PC-3 (cell line): ENCODE results near the gene SEC61G. TPM values are rescaled to one million over a fixed set of nuclear protein-coding genes. Genes with fewer than 3 reads are reported as not detected.
A peak's percentile ranks its signal among the peaks of the same experiment; 100 is the strongest.

Experiments
- ATAC-seq: fragments of 200-7000 bp; cut with Tn5 transposase; 2 replicates; pipeline ENCODE4 v1.9.1; 2020; ENCODE audit warnings: mild to moderate bottlenecking, moderate library complexity
- BruUV-seq: library from RNA; stranded (reverse); fragments of 400-500 nt; replicated peaks from 2 replicates; lab custom pipeline; 2021; lab: Mats Ljungman, UMichigan
- CTCF ChIA-PET: fragments of 300-600 bp; sonication (Branson Sonifier 250); formaldehyde crosslinking; loops from one replicate; lab custom pipeline; 2022; ENCODE audit warnings: antibody characterized with exemption; lab: Charles Lee
- POLR2A ChIA-PET: fragments of 300-600 bp; sonication (Branson Sonifier 250); formaldehyde crosslinking; loops from one replicate; lab custom pipeline; 2022; ENCODE audit warnings: antibody characterized with exemption; ENCODE audit not compliant: unreplicated experiment; lab: Charles Lee
- DNase-seq: peaks from one replicate; pipeline ENCODE4 v3.0.0-alpha.2; 2015
- H2AFZ ChIP-seq: fragments of 300-600 bp; sonication (generic); 2 replicates; pipeline ENCODE4 v1.6.0; 2016; ENCODE audit warnings: antibody characterized with exemption, low read length
- H3F3A ChIP-seq: fragments of 300-600 bp; sonication (generic); one replicate; pipeline ENCODE4 v1.6.0; 2017; ENCODE audit warnings: antibody characterized with exemption, low read length, control low read depth, mild to moderate bottlenecking; ENCODE audit not compliant: unreplicated experiment
- H3K27ac ChIP-seq: fragments of 300-600 bp; sonication (generic); 2 replicates; pipeline ENCODE4 v1.5.1; 2016; ENCODE audit warnings: mild to moderate bottlenecking, low read length
- H3K27me3 ChIP-seq: fragments of 300-600 bp; sonication (generic); 2 replicates; pipeline ENCODE4 v1.6.1; 2016; ENCODE audit warnings: low read length, mixed read lengths
- H3K36me3 ChIP-seq: fragments of 300-600 bp; sonication (generic); 2 replicates; pipeline ENCODE4 v1.6.1; 2016; ENCODE audit warnings: low read depth, mixed run types, low read length, mixed read lengths
- H3K4me1 ChIP-seq: fragments of 300-600 bp; sonication (generic); 2 replicates; pipeline ENCODE4 v1.5.1; 2016; ENCODE audit warnings: low read length; ENCODE audit not compliant: insufficient read depth
- H3K4me2 ChIP-seq: fragments of 300-600 bp; sonication (generic); 2 replicates; pipeline ENCODE4 v1.6.0; 2016; ENCODE audit warnings: low read length
- H3K4me3 ChIP-seq: fragments of 300-600 bp; sonication (generic); 2 replicates; pipeline ENCODE4 v1.5.1; 2016; ENCODE audit warnings: mild to moderate bottlenecking, low read length, mixed read lengths
- H3K79me2 ChIP-seq: fragments of 300-600 bp; sonication (generic); 2 replicates; pipeline ENCODE4 v1.6.1; 2017; ENCODE audit warnings: low read length, mixed read lengths
- H3K9ac ChIP-seq: fragments of 300-600 bp; sonication (generic); 2 replicates; pipeline ENCODE4 v1.6.0; 2016; ENCODE audit warnings: mild to moderate bottlenecking, low read length
- H3K9me2 ChIP-seq: fragments of 300-600 bp; sonication (generic); replicated peaks from 2 replicates; pipeline ENCODE4 v1.6.1; 2016; ENCODE audit warnings: mixed run types, low read length, mixed read lengths
- H3K9me3 ChIP-seq: fragments of 300-600 bp; sonication (generic); 2 replicates; pipeline ENCODE4 v1.6.1; 2016; ENCODE audit warnings: low read length, mixed read lengths
- H4K20me1 ChIP-seq: fragments of 300-600 bp; sonication (generic); 2 replicates; pipeline ENCODE4 v1.6.1; 2016; ENCODE audit warnings: low read length, mixed read lengths
- EZH2 ChIP-seq: fragments of 300-600 bp; sonication (generic); IDR thresholded peaks from one replicate; pipeline ENCODE4 v1.6.1; 2017; ENCODE audit warnings: antibody characterized with exemption, mild to moderate bottlenecking, low read length; ENCODE audit not compliant: unreplicated experiment
- EZH2phosphoT487 ChIP-seq: fragments of 300-600 bp; sonication (generic); IDR thresholded peaks from 2 replicates; pipeline ENCODE4 v1.6.1; 2018; ENCODE audit warnings: mild to moderate bottlenecking, antibody characterized with exemption, low read length, borderline replicate concordance
- intact Hi-C: fragments of 100-400 bp; cut with micrococcal nuclease; formaldehyde crosslinking; loops from 2 replicates; pipeline ENCODE4 v1.9.0; 2023
- total RNA-seq: library from RNA; depleted of rRNA; stranded (reverse); fragments of >200 nt; gene quantifications from 2 replicates; pipeline ENCODE4 v1.2.3, GENCODE V29; 2014
- TF ChIP-seq, protein P1 (sequence below): fragments of 300-600 bp; sonication (generic); conservative IDR thresholded peaks from 2 replicates; pipeline ENCODE4 v1.5.1; 2017; ENCODE audit warnings: antibody characterized with exemption, low read depth, mild to moderate bottlenecking, low read length

The SEC61G gene
- total RNA-seq, 1 experiment from 2014 or later: 177 TPM

GRCh38 chr7:54711900-54712595 is 47.0 kb downstream of the SEC61G start:
- intact Hi-C loops: no loop called here
- Histone ChIP-seq H3K9me2 (no peaks in the 10 kb centered on the region), H3F3A (no peaks in the 10 kb centered on the region), H3K4me3 (no peak overlapping the region), H3K27ac (no peak overlapping the region), H3K4me2 (no peak overlapping the region), H3K9me3 (no peaks in the 10 kb centered on the region), H3K79me2 (no peaks in the 10 kb centered on the region), H3K36me3 (no peaks in the 10 kb centered on the region), H3K4me1 (no peaks in the 10 kb centered on the region), H2AFZ (no peak overlapping the region), H3K27me3 (peaks cover 16% of the 10 kb centered on the region; the same call in 1 of the 2 replicates), H3K9ac (no peak overlapping the region), H4K20me1 (no peaks in the 10 kb centered on the region)
- TF ChIP-seq, protein P1, sequence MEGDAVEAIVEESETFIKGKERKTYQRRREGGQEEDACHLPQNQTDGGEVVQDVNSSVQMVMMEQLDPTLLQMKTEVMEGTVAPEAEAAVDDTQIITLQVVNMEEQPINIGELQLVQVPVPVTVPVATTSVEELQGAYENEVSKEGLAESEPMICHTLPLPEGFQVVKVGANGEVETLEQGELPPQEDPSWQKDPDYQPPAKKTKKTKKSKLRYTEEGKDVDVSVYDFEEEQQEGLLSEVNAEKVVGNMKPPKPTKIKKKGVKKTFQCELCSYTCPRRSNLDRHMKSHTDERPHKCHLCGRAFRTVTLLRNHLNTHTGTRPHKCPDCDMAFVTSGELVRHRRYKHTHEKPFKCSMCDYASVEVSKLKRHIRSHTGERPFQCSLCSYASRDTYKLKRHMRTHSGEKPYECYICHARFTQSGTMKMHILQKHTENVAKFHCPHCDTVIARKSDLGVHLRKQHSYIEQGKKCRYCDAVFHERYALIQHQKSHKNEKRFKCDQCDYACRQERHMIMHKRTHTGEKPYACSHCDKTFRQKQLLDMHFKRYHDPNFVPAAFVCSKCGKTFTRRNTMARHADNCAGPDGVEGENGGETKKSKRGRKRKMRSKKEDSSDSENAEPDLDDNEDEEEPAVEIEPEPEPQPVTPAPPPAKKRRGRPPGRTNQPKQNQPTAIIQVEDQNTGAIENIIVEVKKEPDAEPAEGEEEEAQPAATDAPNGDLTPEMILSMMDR: no peak
- no peak for TF ChIP-seq EZH2phosphoT487
- no peak for TF ChIP-seq EZH2
- ChIA-PET CTCF (no interaction called here), POLR2A (no interaction called here)
- DNase-seq (no peak), ATAC-seq (no peak)
- BruUV-seq: no TSS peak

DNA sequence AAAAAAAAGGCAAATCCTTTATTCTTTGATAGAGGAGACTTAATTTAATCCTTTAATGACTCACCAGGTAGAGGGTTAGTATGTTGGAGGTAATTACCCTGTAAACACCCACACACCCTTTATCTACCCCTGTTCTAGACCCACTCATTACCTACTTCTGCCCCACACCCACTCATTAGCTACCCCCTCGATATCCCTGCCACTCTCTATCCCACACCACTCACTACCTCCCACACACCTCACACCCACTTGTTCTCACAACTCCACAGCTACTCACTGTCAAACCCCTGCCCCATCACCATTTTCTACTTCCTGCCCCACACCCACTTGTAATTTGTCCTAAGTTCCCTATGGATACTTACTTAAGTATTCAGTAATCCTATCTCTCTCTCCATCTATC is 49.7 kb downstream of the SEC61G start:
- Histone ChIP-seq H3F3A (no peaks in the 10 kb centered on the region), H3K9me3 (no peaks in the 10 kb centered on the region), H3K4me3 (no peak overlapping the region), H3K27ac (no peak overlapping the region), H3K9me2 (no peaks in the 10 kb centered on the region), H3K4me2 (no peak overlapping the region), H3K27me3 (peaks cover 23% of the 10 kb centered on the region), H3K9ac (no peak overlapping the region), H2AFZ (no peak overlapping the region), H3K4me1 (no peaks in the 10 kb centered on the region), H4K20me1 (no peaks in the 10 kb centered on the region), H3K36me3 (no peaks in the 10 kb centered on the region), H3K79me2 (no peaks in the 10 kb centered on the region)
- intact Hi-C loops: no loop called here
- no peak for ATAC-seq
- CTCF ChIA-PET: no interaction called here
- POLR2A ChIA-PET: no interaction called here
- TF ChIP-seq, protein P1: no peak
- TF ChIP-seq EZH2: no peak
- no peak for TF ChIP-seq EZH2phosphoT487
- no TSS peak for BruUV-seq
- no peak for DNase-seq

DNA sequence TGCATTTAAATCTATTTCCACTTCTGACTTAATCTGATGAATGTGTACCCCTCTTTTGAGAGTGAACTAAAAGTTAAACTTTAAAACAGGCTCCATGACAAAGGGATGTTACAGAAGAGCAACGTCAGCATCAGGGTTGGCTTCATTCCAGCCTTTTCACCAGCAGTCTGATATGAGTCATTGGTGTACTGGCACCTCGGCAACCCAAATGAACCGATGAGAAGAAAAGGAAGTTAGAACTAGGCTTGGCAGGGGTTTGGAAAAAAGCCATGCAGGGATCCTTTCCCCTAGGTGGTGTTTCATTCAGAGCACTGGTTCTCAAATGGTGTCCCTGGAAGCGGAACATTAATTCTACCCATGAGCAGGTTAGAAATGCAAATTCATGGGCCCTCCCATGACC is 53.6 kb downstream of the SEC61G start:
- H3K9me3 ChIP-seq: no peaks in the 10 kb centered on the region
- DNase-seq (peak; percentile 67), ATAC-seq (peak; percentile 57)
- no peaks in the 10 kb centered on the region for H3K79me2 ChIP-seq
- no peaks in the 10 kb centered on the region for H3K4me1 ChIP-seq
- H3F3A ChIP-seq: no peaks in the 10 kb centered on the region
- POLR2A ChIA-PET: no interaction called here
- no peaks in the 10 kb centered on the region for H3K36me3 ChIP-seq
- peaks cover 28% of the 10 kb centered on the region for H3K27me3 ChIP-seq
- CTCF ChIA-PET: no interaction called here
- H3K9me2 ChIP-seq: no peaks in the 10 kb centered on the region
- H3K4me2 ChIP-seq: no peak overlapping the region
- no peak for TF ChIP-seq EZH2
- TF ChIP-seq, protein P1: no peak
- TF ChIP-seq EZH2phosphoT487: no peak
- BruUV-seq: no TSS peak
- H4K20me1 ChIP-seq: no peaks in the 10 kb centered on the region
- H2AFZ ChIP-seq: no peak overlapping the region
- intact Hi-C loops: no loop called here
- H3K4me3 ChIP-seq: no peak overlapping the region
- no peak overlapping the region for H3K9ac ChIP-seq
- no peak overlapping the region for H3K27ac ChIP-seq
